Measurements from ENCODE around the gene CC2D1A.

GRCh38 chr19:13954185-13954584 lies 48.2 kb downstream of the CC2D1A start:
- TF ChIP-seq CTCF (conservative IDR thresholded peaks at IDR 0.05; ENCODE audit: low read length) (no peak), EZH2phosphoT487 (IDR thresholded peaks at IDR 0.05; ENCODE audit: borderline replicate concordance, low read depth, low read length) (no peak)

Measured in OCI-LY7 (cell line).